Mesenchymal stem cell (in vitro differentiated cells and primary cell): Measurements from ENCODE around the gene KDM3A.
"Not testable (repeated sequence)": the region's sequence is repeated elsewhere in the genome, so short reads cannot be mapped to it uniquely, and the experiment has no call there.

Experiments
- DNase-seq: peaks from one replicate; pipeline ENCODE4 v3.0.0-alpha.2; 2013
- H2AFZ ChIP-seq: one replicate; pipeline ENCODE4 v1.6.1; 2013; ENCODE audit warnings: low read depth, mild to moderate bottlenecking, control low read depth, inconsistent platforms, low read length, moderate library complexity
- H2AK5ac ChIP-seq: 2 replicates; pipeline ENCODE4 v1.6.1; 2013; ENCODE audit warnings: low read length, moderate library complexity, mild to moderate bottlenecking, inconsistent platforms; ENCODE audit not compliant: severe bottlenecking
- H2BK120ac ChIP-seq: one replicate; pipeline ENCODE4 v1.6.1; 2013; ENCODE audit warnings: low read depth, mild to moderate bottlenecking, inconsistent platforms, low read length, moderate library complexity
- H2BK12ac ChIP-seq, 2 experiments: one replicate each; pipeline ENCODE4 v1.6.1; 2013; ENCODE audit warnings: inconsistent platforms in 2 of 2, low read length in 2 of 2, mild to moderate bottlenecking in 2 of 2, moderate library complexity in 2 of 2, control low read depth in 1 of 2
- H2BK15ac ChIP-seq: one replicate; pipeline ENCODE4 v1.6.1; 2013; ENCODE audit warnings: mild to moderate bottlenecking, low read depth, inconsistent platforms; ENCODE audit not compliant: poor library complexity, severe bottlenecking
- H2BK5ac ChIP-seq: 2 replicates; pipeline ENCODE4 v1.6.1; 2013; ENCODE audit warnings: low read depth, mild to moderate bottlenecking, low read length, control low read depth, inconsistent platforms; ENCODE audit not compliant: poor library complexity, severe bottlenecking
- H3K14ac ChIP-seq, 2 experiments: one replicate each; pipeline ENCODE4 v1.6.1; 2013; ENCODE audit warnings: inconsistent platforms in 2 of 2, low read length in 2 of 2, control low read depth in 1 of 2, mild to moderate bottlenecking in 1 of 2, moderate library complexity in 1 of 2
- H3K18ac ChIP-seq, 2 experiments: one replicate each; pipeline ENCODE4 v1.6.1; 2013; ENCODE audit warnings: inconsistent platforms in 2 of 2, low read length in 2 of 2, control low read depth in 1 of 2, low read depth in 1 of 2, mild to moderate bottlenecking in 1 of 2
- H3K23ac ChIP-seq, 2 experiments: one replicate each; pipeline ENCODE4 v1.6.1; 2013; ENCODE audit warnings: inconsistent platforms in 2 of 2, low read length in 2 of 2, mild to moderate bottlenecking in 2 of 2, moderate library complexity in 2 of 2, control low read depth in 1 of 2
- H3K27ac ChIP-seq: 2 replicates; pipeline ENCODE4 v1.5.1; 2013; ENCODE audit warnings: mild to moderate bottlenecking, moderate library complexity, low read length, control low read depth, inconsistent platforms; ENCODE audit not compliant: poor library complexity, severe bottlenecking
- H3K27me3 ChIP-seq, 2 experiments: 2 replicates each; pipeline versions ENCODE4 v1.6.1 to v1.7.0; 2013; ENCODE audit warnings: low read length in 2 of 2, mild to moderate bottlenecking in 2 of 2, moderate library complexity in 2 of 2, control low read depth in 1 of 2, inconsistent platforms in 1 of 2; ENCODE audit not compliant: control insufficient read depth in 1 of 2, insufficient read depth in 1 of 2
- H3K36me3 ChIP-seq, 2 experiments: 2 replicates each; pipeline versions ENCODE4 v1.6.1 to v1.7.0; 2013; ENCODE audit warnings: low read length in 2 of 2, control low read depth in 1 of 2, inconsistent platforms in 1 of 2, low read depth in 1 of 2, mild to moderate bottlenecking in 1 of 2; ENCODE audit not compliant: insufficient read depth in 2 of 2, control insufficient read depth in 1 of 2
- H3K4ac ChIP-seq, 2 experiments: one replicate each; pipeline ENCODE4 v1.6.1; 2013; ENCODE audit warnings: inconsistent platforms in 2 of 2, low read length in 2 of 2, mild to moderate bottlenecking in 2 of 2, moderate library complexity in 2 of 2, control low read depth in 1 of 2, low read depth in 1 of 2
- H3K4me1 ChIP-seq: 2 replicates; pipeline ENCODE4 v1.6.1; 2013; ENCODE audit warnings: low read depth, low read length, control low read depth; ENCODE audit not compliant: control insufficient read depth, insufficient read depth
- H3K4me2 ChIP-seq: 2 replicates; pipeline ENCODE4 v1.6.1; 2013; ENCODE audit warnings: low read length, mild to moderate bottlenecking, inconsistent platforms; ENCODE audit not compliant: poor library complexity, severe bottlenecking
- H3K4me3 ChIP-seq, 2 experiments: 2 replicates each; pipeline versions ENCODE4 v1.5.1 to v1.7.0; 2013; ENCODE audit warnings: low read length in 2 of 2, mild to moderate bottlenecking in 2 of 2, control low read depth in 1 of 2, low read depth in 1 of 2; ENCODE audit not compliant: insufficient read depth in 1 of 2
- H3K79me1 ChIP-seq: replicated peaks from 2 replicates; pipeline ENCODE4 v1.6.1; 2013; ENCODE audit warnings: mild to moderate bottlenecking, control low read depth, low read length, inconsistent platforms; ENCODE audit not compliant: poor library complexity, severe bottlenecking
- H3K9ac ChIP-seq: 2 replicates; pipeline ENCODE4 v1.7.0; 2013; ENCODE audit warnings: mild to moderate bottlenecking, low read length, moderate library complexity
- H3K9me3 ChIP-seq: 2 replicates; pipeline ENCODE4 v1.7.0; 2013; ENCODE audit warnings: mild to moderate bottlenecking, low read length; ENCODE audit not compliant: control insufficient read depth
- H4K8ac ChIP-seq: one replicate; pipeline ENCODE4 v1.6.1; 2013; ENCODE audit warnings: inconsistent platforms, mild to moderate bottlenecking, low read length, moderate library complexity
- H4K91ac ChIP-seq: one replicate; pipeline ENCODE4 v1.6.1; 2013; ENCODE audit warnings: mild to moderate bottlenecking, low read length, inconsistent platforms
- WGBS: methylation state at CpG from one replicate; pipeline ENCODE4 v1.1.7; 2013; ENCODE audit warnings: mixed read lengths; 5-methylcytosine and 5-hydroxymethylcytosine counted together

Gene KDM3A

GRCh38 chr2:86492048-86492453 lies 50.9 kb downstream of the KDM3A start:
- Histone ChIP-seq H3K18ac (no peak overlapping the region), H2AK5ac (no peak overlapping the region), H4K91ac (no peak overlapping the region), H3K4ac (no peak overlapping the region), H3K27ac (no peak overlapping the region), H3K9ac (no peak overlapping the region), H4K8ac (no peak overlapping the region), H2BK120ac (no peak overlapping the region), H3K79me1 (peaks cover 9% of the 10 kb centered on the region), H3K27me3 (no peaks in the 10 kb centered on the region), H3K4me3 (no peak overlapping the region), H2BK5ac (no peak overlapping the region), H3K4me2 (no peak overlapping the region), H2BK15ac (no peak overlapping the region), H2BK12ac (no peak overlapping the region), H2AFZ (no peak overlapping the region), H3K9me3 (no peaks in the 10 kb centered on the region), H3K4me1 (no peaks in the 10 kb centered on the region), H3K14ac (no peak overlapping the region), H3K36me3 (peaks cover 13 to 93% of the 10 kb centered on the region in 2 experiments), H3K23ac (no peak overlapping the region)
- DNase-seq = no peak
- WGBS = 100% methylated on average over 1 of the region's 1 CpG

- not testable (repeated sequence) for H3K23ac ChIP-seq, DNase-seq, H3K4ac ChIP-seq, H3K27me3 ChIP-seq, H4K8ac ChIP-seq, H3K14ac ChIP-seq, H2BK12ac ChIP-seq, H3K9ac ChIP-seq, H4K91ac ChIP-seq, H2BK5ac ChIP-seq, H3K4me3 ChIP-seq, H3K4me2 ChIP-seq, H3K18ac ChIP-seq, H3K4me1 ChIP-seq, H2BK120ac ChIP-seq, H2AK5ac ChIP-seq, H2BK15ac ChIP-seq, H3K27ac ChIP-seq, H2AFZ ChIP-seq
- H3K9me3 ChIP-seq = peaks cover 22% of the 10 kb centered on the region
- peaks cover 28 to 92% of the 10 kb centered on the region in 2 experiments for H3K36me3 ChIP-seq
- 100% methylated on average over 3 of the region's 3 CpGs for WGBS
- peaks cover 18% of the 10 kb centered on the region for H3K79me1 ChIP-seq
Observed at GRCh38 chr2:86496391-86496790, 55.2 kb downstream of the KDM3A start.

GRCh38 chr2:86498468-86499260 lies 57.5 kb downstream of the KDM3A start:
- H2AK5ac ChIP-seq = no peak overlapping the region
- peaks cover 21% of the 10 kb centered on the region for H3K79me1 ChIP-seq
- H2BK12ac ChIP-seq = no peak overlapping the region
- no peak overlapping the region for H2AFZ ChIP-seq
- H4K91ac ChIP-seq = no peak overlapping the region
- no peak overlapping the region for H3K4ac ChIP-seq
- WGBS = 97% methylated on average over 1 of the region's 3 CpGs
- no peak overlapping the region for H3K18ac ChIP-seq
- no peak overlapping the region for H3K9ac ChIP-seq
- no peak overlapping the region for H3K27ac ChIP-seq
- no peak overlapping the region for H3K23ac ChIP-seq
- no peak overlapping the region for H3K4me3 ChIP-seq
- peaks cover 22% of the 10 kb centered on the region for H3K9me3 ChIP-seq
- no peaks in the 10 kb centered on the region for H3K27me3 ChIP-seq
- H2BK5ac ChIP-seq = no peak overlapping the region
- H3K4me1 ChIP-seq = no peaks in the 10 kb centered on the region
- H3K14ac ChIP-seq = no peak overlapping the region
- peaks cover 33 to 84% of the 10 kb centered on the region in 2 experiments for H3K36me3 ChIP-seq
- H2BK120ac ChIP-seq = no peak overlapping the region
- no peak overlapping the region for H3K4me2 ChIP-seq
- no peak for DNase-seq
- no peak overlapping the region for H2BK15ac ChIP-seq
- no peak overlapping the region for H4K8ac ChIP-seq

- H3K14ac ChIP-seq = no peak overlapping the region
- no peak overlapping the region for H4K91ac ChIP-seq
- no peak overlapping the region for H3K4me2 ChIP-seq
- H4K8ac ChIP-seq = no peak overlapping the region
- no peak overlapping the region for H2BK120ac ChIP-seq
- WGBS = 88% methylated on average over 5 of the region's 6 CpGs
- no peak for DNase-seq
- no peak overlapping the region for H3K4me3 ChIP-seq
- peaks cover 33 to 82% of the 10 kb centered on the region in 2 experiments for H3K36me3 ChIP-seq
- peaks cover 22% of the 10 kb centered on the region for H3K9me3 ChIP-seq
- no peak overlapping the region for H3K9ac ChIP-seq
- no peaks in the 10 kb centered on the region for H3K27me3 ChIP-seq
- H2AFZ ChIP-seq = no peak overlapping the region
- H3K4ac ChIP-seq = no peak overlapping the region
- H2BK15ac ChIP-seq = no peak overlapping the region
- peaks cover 21% of the 10 kb centered on the region for H3K79me1 ChIP-seq
- H2AK5ac ChIP-seq = no peak overlapping the region
- no peak overlapping the region for H3K18ac ChIP-seq
- no peak overlapping the region for H2BK12ac ChIP-seq
- H3K4me1 ChIP-seq = no peaks in the 10 kb centered on the region
- no peak overlapping the region for H3K27ac ChIP-seq
- no peak overlapping the region for H2BK5ac ChIP-seq
- no peak overlapping the region for H3K23ac ChIP-seq
Observed at GRCh38 chr2:86499326-86499725, 58.2 kb downstream of the KDM3A start.
